ENCODE data around the gene CCDC188. TPM values are rescaled to one million over a fixed set of nuclear protein-coding genes. Genes with fewer than 3 reads are reported as not detected.

Gene CCDC188
- total and polyA plus RNA-seq, 9 of the 15 experiments (the other 6 are each of a cell fraction or from before 2014, with no cell fraction given): not detected

GRCh38 chr22:20109411-20110358 lies 41.2 kb downstream of the CCDC188 start (continued):
- TF ChIP-seq ZMIZ1 (IDR thresholded peaks at IDR 0.05; ENCODE audit: low read depth in 2 of 2, low read length in 2 of 2) (no peak), ZNF274 (IDR thresholded peaks at IDR 0.05; ENCODE audit: borderline replicate concordance, low read depth, low read length) (peak; percentile 46; the same call in 1 of the 2 replicates), POLR2G (IDR thresholded peaks at IDR 0.05; ENCODE audit: low read depth, low read length) (peak; percentile 87), ZNF134 (CRISPR knock-in tag; conservative IDR thresholded peaks at IDR 0.05) (no peak), RBM22 (IDR thresholded peaks at IDR 0.05; ENCODE audit: low read depth, low read length, poor library complexity, severe bottlenecking) (no peak), TEAD4 (IDR thresholded peaks at IDR 0.05; ENCODE audit: low read length) (no peak), TEAD4 (CRISPR knock-in tag; IDR thresholded peaks at IDR 0.05; ENCODE audit: borderline replicate concordance) (no peak), ZNF584 (CRISPR knock-in tag; IDR thresholded peaks at IDR 0.05; ENCODE audit: low read depth) (no peak), MNT (conservative IDR thresholded peaks at IDR 0.05) (no peak), SMAD1 (IDR thresholded peaks at IDR 0.05; ENCODE audit: low read depth, low read length, partially characterized antibody) (no peak), FOXA1 (IDR thresholded peaks at IDR 0.05; ENCODE audit: borderline replicate concordance) (no peak), ZNF174 (CRISPR knock-in tag; IDR thresholded peaks at IDR 0.05) (no peak), TRIM28 (IDR thresholded peaks at IDR 0.05) (no peak), HDGF (IDR thresholded peaks at IDR 0.05) (no peak), E2F3 (CRISPR knock-in tag; IDR thresholded peaks at IDR 0.05) (0 out of 2 replicates have a peak, but pooled peaks have one; percentile 18), GATA2 (CRISPR knock-in tag; IDR thresholded peaks at IDR 0.05) (no peak), GTF2F1 (IDR thresholded peaks at IDR 0.05; ENCODE audit: low read depth, low read length) (0 out of 2 replicates have a peak, but pooled peaks have one; percentile 27), E2F1 (CRISPR knock-in tag; IDR thresholded peaks at IDR 0.05) (no peak), ZNF431 (CRISPR knock-in tag; IDR thresholded peaks at IDR 0.05) (no peak), HBP1 (CRISPR knock-in tag; IDR thresholded peaks at IDR 0.05) (peak; percentile 14; the same call in 1 of the 2 replicates)
